Measurements from ENCODE around the gene KRT40.

The KRT40 gene

DNA sequence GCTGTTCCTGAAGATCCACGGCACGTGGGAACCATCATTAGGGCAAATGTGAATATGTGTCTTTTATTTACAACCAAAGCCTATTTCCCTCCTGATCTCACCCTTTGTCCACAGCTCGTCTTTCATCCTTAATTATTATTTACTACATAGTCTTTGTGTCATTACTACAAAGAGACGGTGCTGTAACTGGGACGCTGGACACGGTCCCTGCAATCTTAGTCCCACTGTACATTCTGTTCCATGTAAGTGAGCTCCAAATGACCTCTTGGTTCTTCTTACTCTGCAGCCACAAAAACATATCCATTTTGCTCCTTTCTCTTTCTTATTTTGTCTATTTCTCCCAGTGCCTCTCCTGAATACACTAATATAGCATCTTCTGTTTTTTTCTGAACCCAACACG is 34.0 kb downstream of the KRT40 start:
- DNase-seq, result no peak

DNA sequence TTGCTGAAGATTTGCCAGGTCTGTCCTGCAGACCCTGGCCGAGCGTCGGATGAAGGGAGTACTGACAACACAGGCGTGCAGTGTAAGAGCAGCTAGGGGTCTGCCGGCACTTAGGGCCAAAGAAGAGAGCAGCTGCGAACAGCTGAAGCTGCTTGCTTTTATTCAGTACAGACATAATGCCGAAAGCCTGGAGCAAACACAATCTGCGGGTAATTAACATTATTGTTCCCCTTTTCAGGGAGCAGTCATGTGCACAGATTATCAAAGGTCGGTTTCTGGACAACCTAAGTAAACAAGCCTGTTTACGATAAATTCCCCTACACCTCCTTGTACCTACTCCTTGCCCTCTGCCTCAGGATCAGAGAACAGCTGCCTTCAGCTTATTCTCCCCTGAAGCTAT is 34.7 kb downstream of the KRT40 start:
- no peak for DNase-seq

- DNase-seq, result no peak
Measured at GRCh38 chr17:40947929-40948328, 36.2 kb downstream of the KRT40 start.

- DNase-seq, result no peak
Measured at GRCh38 chr17:40945414-40945813, 38.7 kb downstream of the KRT40 start.

GRCh38 chr17:40944531-40944930 is 39.6 kb downstream of the KRT40 start:
- no peak for DNase-seq

DNA sequence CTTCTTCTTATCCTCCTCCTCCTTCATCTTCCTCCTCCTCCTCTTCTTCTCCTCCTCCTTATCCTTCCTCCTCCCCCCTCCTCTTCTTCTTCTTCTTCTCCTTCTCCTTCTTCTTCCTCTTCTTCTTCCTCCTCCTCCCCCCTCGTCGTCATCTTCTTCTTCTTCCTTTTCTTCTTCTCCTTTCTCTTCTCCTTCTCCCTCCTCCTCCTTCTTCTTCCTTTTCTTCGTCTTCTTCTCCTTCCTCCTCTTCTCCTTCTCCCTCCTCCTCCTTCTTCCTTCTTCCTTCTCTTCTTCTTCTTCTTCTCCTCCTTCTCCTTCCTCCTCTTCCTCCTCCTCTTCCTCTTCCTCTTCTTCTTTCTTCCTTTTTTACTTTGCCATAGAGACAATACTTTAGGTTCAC is 41.6 kb downstream of the KRT40 start:
- DNase-seq, result no peak

- no peak for DNase-seq
Measured at GRCh38 chr17:40940266-40940665, 43.9 kb downstream of the KRT40 start.

DNA sequence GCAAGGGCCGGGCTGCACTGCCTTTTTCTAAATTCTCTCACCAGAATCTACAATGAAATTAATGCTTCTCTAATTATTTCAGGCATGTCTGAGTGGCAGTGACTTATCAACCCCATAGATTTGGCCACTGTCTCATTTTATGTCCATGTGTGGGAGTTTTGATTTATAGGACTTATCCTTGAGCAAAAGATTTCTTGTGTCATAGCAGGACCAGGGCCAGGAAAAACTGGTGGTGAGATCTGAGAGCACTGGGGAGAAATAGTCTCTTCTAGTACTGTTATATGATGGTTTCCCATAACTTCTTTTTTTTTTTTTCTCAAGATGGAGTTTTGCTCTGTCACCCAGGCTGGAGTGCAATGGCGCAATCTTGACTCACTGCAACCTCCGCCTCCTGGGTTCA is 45.1 kb downstream of the KRT40 start:
- DNase-seq, result no peak

DNA sequence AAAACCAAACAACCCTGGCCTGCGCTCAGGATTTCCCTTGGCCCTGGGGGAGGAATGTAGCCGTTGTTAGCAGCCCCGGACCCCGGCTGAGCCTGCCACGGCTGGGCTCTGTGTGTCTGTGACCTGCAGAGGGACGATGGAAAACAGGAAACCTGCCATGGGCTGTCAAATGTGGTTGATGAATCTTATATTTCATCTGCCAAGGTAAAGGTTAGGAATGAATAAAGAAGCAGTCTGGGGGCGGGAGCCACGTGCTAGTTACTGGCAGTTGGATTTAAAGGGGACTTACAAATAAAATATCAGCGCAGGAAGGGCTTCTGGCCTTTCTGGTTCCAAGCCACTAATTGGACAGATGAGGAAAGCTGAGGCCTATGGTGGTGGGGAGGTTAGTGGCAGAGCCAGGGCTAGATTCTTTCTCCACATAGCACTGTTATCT is 46.7 kb downstream of the KRT40 start, which contains the start of gene KRT23:
Gene KRT23 (minus strand): TSS at position 263 of the 436 bp plus-strand sequence. CDS start 1,043 bp downstream, outside the sequence.
- no peak for DNase-seq

GRCh38 chr17:40936976-40937375 is 47.1 kb downstream of the KRT40 start:
- DNase-seq, result no peak

DNA sequence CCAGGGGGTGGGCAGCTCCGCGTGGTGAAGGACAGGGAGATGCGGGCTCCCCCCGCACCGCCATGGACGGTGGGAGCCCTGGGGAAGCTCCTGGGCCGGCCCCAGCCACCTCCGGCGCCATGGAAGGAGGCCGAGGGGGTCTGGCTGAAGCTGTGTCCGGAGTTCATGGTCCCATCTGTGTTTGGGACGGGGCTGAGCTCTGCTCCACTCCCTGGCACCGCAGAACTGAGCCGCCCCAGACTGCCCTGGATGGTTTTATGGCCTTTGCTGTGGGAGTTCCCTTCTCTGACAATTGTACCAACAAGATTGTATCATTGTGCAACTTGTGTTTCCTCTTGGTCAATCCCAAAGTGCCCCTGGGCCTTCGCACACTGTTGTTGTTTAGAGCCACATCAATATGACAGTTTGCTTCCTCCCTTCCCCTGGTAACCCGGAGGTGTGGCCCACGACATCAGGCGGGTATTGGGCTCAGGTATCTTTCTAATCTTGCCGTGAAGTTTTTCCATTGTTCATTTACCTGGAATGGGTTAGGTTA is 47.6 kb downstream of the KRT40 start:
- no peak for DNase-seq

- DNase-seq, result no peak
Measured at GRCh38 chr17:40935624-40936023, 48.5 kb downstream of the KRT40 start.

- no peak for DNase-seq
Measured at GRCh38 chr17:40932608-40933007, 51.5 kb downstream of the KRT40 start.

- DNase-seq, result no peak
Measured at GRCh38 chr17:40931311-40931710, 52.8 kb downstream of the KRT40 start.

All from NCI-H526 treated with DMSO at 0.1 percent for 48 hours (cell line).